ENCODE data around the gene OSBP.

DNA sequence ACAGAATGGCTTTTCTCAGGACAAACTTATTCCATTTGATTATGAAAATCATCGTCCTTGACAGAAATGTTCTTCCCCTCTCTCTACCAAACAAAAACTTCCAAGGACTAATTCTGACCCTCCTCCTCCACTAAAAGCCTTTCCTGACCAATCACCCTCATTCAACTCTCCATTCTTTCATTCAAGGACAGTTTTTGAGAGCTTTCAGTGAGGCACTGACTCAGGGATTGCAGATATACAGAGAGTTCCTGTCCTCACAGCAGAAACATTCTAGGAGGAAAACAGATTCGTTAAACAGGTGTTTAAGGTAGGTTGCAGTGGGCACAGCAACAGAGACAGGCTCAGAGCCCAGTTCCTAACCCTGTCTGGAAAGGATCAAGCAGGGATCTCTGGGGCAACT, 62.7 kb downstream of the OSBP start:
- no peak for TF ChIP-seq POLR2A (IDR thresholded peaks at IDR 0.05)
- TF ChIP-seq, protein P1, sequence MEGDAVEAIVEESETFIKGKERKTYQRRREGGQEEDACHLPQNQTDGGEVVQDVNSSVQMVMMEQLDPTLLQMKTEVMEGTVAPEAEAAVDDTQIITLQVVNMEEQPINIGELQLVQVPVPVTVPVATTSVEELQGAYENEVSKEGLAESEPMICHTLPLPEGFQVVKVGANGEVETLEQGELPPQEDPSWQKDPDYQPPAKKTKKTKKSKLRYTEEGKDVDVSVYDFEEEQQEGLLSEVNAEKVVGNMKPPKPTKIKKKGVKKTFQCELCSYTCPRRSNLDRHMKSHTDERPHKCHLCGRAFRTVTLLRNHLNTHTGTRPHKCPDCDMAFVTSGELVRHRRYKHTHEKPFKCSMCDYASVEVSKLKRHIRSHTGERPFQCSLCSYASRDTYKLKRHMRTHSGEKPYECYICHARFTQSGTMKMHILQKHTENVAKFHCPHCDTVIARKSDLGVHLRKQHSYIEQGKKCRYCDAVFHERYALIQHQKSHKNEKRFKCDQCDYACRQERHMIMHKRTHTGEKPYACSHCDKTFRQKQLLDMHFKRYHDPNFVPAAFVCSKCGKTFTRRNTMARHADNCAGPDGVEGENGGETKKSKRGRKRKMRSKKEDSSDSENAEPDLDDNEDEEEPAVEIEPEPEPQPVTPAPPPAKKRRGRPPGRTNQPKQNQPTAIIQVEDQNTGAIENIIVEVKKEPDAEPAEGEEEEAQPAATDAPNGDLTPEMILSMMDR (IDR thresholded peaks at IDR 0.05), result no peak

Measured in stomach (tissue), 4 donors.